Glutamatergic neuron (in vitro differentiated cells): ENCODE results near the gene ZNF672. TPM values are rescaled to one million over a fixed set of nuclear protein-coding genes. Genes with fewer than 3 reads are reported as not detected.
A peak's percentile ranks its signal among the peaks of the same experiment; 100 is the strongest.

Experiments
- DNase-seq: peaks from one replicate; pipeline ENCODE4 v3.0.0; 2022
- H3K27ac Mint-ChIP-seq: one replicate; pipeline ENCODE4 v1.8.0; 2020; ENCODE audit warnings: mild to moderate bottlenecking, mixed read lengths, inconsistent platforms; ENCODE audit not compliant: unreplicated experiment
- H3K27me3 Mint-ChIP-seq: one replicate; pipeline ENCODE4 v1.8.0; 2020; ENCODE audit warnings: mild to moderate bottlenecking, moderate library complexity, mixed read lengths, inconsistent platforms; ENCODE audit not compliant: unreplicated experiment
- H3K36me3 Mint-ChIP-seq: one replicate; pipeline ENCODE4 v1.8.0; 2020; ENCODE audit warnings: mild to moderate bottlenecking, mixed read lengths, inconsistent platforms; ENCODE audit not compliant: unreplicated experiment
- H3K4me1 Mint-ChIP-seq: one replicate; pipeline ENCODE4 v1.8.0; 2020; ENCODE audit warnings: mild to moderate bottlenecking, low read depth, mixed read lengths, inconsistent platforms; ENCODE audit not compliant: unreplicated experiment
- H3K4me3 Mint-ChIP-seq: one replicate; pipeline ENCODE4 v1.8.0; 2020; ENCODE audit warnings: mild to moderate bottlenecking, mixed read lengths, inconsistent platforms; ENCODE audit not compliant: unreplicated experiment
- H3K9me3 Mint-ChIP-seq: one replicate; pipeline ENCODE4 v1.8.0; 2020; ENCODE audit warnings: mild to moderate bottlenecking, moderate library complexity, mixed read lengths, inconsistent platforms; ENCODE audit not compliant: unreplicated experiment
- microRNA-seq: library from miRNA; unstranded; fragments of <30 nt; microRNA quantifications from one replicate; pipeline ENCODE4, GENCODE V29; 2020; ENCODE audit not compliant: unreplicated experiment
- total RNA-seq: library from RNA; stranded (reverse); fragmentation: NEBNext Ultra II Directional; extraction: Animal tissue kit (Norgen Biotek cat#: 25700); gene quantifications from one replicate; pipeline ENCODE4 v1.2.1, GENCODE V29; 2021; ENCODE audit not compliant: unreplicated experiment
- TF ChIP-seq, protein P1 (sequence below): fragments of 200-600 bp; sonication (generic); IDR thresholded peaks from one replicate; pipeline ENCODE4 v1.5.0; 2021; ENCODE audit not compliant: partially characterized antibody, unreplicated experiment

Gene ZNF672
- total RNA-seq, 1 donor from 2014 or later, result 30.5 TPM

DNA sequence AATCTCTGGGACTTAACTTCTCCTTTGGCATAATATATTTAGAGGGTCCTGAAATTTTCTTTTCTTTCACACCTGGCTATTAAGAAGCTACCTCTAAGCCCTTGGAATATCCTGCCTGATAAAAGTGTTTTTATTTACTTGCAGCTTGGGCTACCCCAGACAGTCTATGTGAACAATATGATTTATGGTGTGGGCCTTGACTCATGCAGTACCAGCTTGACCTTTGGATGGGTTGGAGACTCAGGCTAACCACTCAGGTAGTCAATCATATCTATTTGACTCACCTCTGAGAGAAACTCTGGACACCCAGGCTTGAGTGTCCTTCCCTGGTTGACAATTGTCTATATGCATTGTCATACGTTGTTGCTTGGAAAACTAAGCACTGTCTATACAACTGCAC is 54.6 kb downstream of the ZNF672 start:
- TF ChIP-seq, protein P1, sequence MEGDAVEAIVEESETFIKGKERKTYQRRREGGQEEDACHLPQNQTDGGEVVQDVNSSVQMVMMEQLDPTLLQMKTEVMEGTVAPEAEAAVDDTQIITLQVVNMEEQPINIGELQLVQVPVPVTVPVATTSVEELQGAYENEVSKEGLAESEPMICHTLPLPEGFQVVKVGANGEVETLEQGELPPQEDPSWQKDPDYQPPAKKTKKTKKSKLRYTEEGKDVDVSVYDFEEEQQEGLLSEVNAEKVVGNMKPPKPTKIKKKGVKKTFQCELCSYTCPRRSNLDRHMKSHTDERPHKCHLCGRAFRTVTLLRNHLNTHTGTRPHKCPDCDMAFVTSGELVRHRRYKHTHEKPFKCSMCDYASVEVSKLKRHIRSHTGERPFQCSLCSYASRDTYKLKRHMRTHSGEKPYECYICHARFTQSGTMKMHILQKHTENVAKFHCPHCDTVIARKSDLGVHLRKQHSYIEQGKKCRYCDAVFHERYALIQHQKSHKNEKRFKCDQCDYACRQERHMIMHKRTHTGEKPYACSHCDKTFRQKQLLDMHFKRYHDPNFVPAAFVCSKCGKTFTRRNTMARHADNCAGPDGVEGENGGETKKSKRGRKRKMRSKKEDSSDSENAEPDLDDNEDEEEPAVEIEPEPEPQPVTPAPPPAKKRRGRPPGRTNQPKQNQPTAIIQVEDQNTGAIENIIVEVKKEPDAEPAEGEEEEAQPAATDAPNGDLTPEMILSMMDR, result no peak
- Mint-ChIP-seq H3K27me3 (peaks cover 9% of the 10 kb centered on the region), H3K9me3 (peaks cover 4% of the 10 kb centered on the region), H3K27ac (no peak overlapping the region), H3K36me3 (no peaks in the 10 kb centered on the region), H3K4me1 (no peaks in the 10 kb centered on the region), H3K4me3 (no peak overlapping the region)
- no peak for DNase-seq

DNA sequence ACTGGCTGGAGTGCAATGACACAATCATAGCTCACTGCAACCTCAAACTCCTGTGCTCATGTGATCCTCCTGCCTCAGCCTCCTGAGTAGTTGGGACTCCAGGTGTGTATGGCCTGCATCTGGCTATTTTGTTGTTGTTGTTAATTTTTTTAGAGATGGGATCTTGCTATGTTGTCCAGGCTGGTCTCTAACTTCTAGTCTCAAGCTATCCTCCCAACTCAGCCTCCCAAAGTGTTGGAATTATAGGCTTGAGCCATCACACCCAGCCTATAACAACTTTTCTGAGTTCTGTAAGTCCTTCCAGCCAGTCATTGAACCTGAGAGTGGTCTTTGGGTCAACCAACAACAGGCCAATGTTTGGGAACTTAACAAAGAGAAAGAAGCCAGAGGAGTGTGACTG is 56.8 kb downstream of the ZNF672 start:
- H3K36me3 Mint-ChIP-seq, result no peaks in the 10 kb centered on the region
- TF ChIP-seq, protein P1, result no peak
- H3K4me3 Mint-ChIP-seq, result no peak overlapping the region
- H3K27me3 Mint-ChIP-seq, result peaks cover 11% of the 10 kb centered on the region
- no peak for DNase-seq
- H3K9me3 Mint-ChIP-seq, result peaks cover 4% of the 10 kb centered on the region
- no peaks in the 10 kb centered on the region for H3K4me1 Mint-ChIP-seq
- H3K27ac Mint-ChIP-seq, result no peak overlapping the region

DNA sequence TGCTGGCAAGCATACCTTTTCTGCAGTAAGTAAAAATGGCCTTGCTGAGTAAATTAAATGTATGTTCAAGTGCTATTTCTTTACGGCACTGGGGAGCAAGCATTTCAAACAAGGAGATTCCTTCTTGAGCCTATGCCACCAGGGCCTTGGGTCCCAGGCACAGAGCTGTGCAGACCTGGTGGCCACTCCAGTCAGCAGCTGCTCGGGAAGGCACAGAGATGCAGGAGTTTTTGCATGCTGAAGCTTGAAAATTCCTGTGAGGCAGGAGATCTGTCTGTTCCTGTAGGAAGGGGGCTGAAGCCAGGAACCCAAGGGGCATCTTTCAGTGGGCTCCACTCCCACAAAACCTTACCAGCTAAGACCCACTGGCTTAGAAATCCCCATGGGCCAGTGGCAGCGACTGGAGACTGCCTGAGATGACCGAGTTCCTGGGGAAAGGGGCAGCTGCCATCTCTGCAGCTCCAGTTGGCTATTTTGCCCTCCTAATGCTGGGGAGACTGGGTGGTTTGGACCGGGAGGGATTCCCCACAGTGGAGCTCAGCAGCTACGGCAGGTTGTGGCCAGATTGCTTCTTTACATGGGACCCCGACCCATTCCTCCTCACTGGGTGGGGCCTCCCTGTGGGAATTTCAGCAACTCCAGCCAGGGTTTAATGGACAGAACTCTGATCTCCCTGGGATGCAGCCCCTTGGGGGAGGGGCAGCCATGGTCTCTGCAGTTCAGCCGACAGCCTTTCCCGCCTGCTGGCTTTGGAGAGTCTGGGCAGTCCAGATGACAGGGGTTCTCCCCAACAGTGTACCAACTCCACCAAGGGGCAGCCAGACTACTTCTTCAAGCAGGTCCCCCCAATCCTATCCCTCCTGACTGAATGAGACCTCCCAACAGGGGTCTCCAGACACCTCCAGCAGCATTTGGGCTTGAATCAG is 59.7 kb downstream of the ZNF672 start:
- TF ChIP-seq, protein P1, result no peak
- Mint-ChIP-seq H3K9me3 (no peaks in the 10 kb centered on the region), H3K27me3 (peaks cover 2% of the 10 kb centered on the region), H3K4me3 (no peak overlapping the region), H3K4me1 (no peaks in the 10 kb centered on the region), H3K36me3 (no peaks in the 10 kb centered on the region), H3K27ac (no peak overlapping the region)
- no peak for DNase-seq

Small RNA genes lying within 50 kb of the gene (microRNA-seq; reads per million reads assigned to microRNA genes)
- gene MIR3124, result 8.7 reads per million, percentile 45 among the genes with 10 or more reads in this experiment

Other genes with a start within 250 kb of the ZNF672 start
- not detected for gene OR2T10, start 240.5 kb upstream of the ZNF672 start, total RNA-seq
- not detected for gene OR2T11, start 203.1 kb upstream of the ZNF672 start, total RNA-seq
- gene OR2T35, start 192.9 kb upstream of the ZNF672 start, total RNA-seq, result not detected
- not detected for gene OR2T27, start 182.7 kb upstream of the ZNF672 start, total RNA-seq
- gene OR14I1, start 135.5 kb upstream of the ZNF672 start, total RNA-seq, result not detected
- gene LYPD8, start 82.5 kb upstream of the ZNF672 start, total RNA-seq, result not detected
- gene SH3BP5L, start 12.3 kb upstream of the ZNF672 start, total RNA-seq, result 74.0 TPM
- 60.2 TPM for gene ZNF692, start 20.9 kb downstream of the ZNF672 start, total RNA-seq
- gene PGBD2, start 68.0 kb downstream of the ZNF672 start, total RNA-seq, result 11.5 TPM